HG03097 (cell line): ENCODE measurements around the gene FMNL1.

ENCODE experiments used
- ATAC-seq: cut with Tn5 transposase; IDR thresholded peaks from one replicate; pipeline ENCODE4 v1.9.1; 2021; ENCODE audit not compliant: unreplicated experiment, low FRiP score

Gene FMNL1

GRCh38 chr17:45222996-45223538, 1.4 kb downstream of the FMNL1 start:
- no peak for ATAC-seq

- ATAC-seq = no peak
These were observed 2.1 kb downstream of the FMNL1 start for GRCh38 chr17:45223539-45224528.

- no peak for ATAC-seq
These were observed 3.0 kb downstream of the FMNL1 start for GRCh38 chr17:45224671-45225050.

GRCh38 chr17:45225051-45225700, 3.5 kb downstream of the FMNL1 start:
- ATAC-seq = no peak

- peak; percentile 45 for ATAC-seq
These were observed 4.4 kb downstream of the FMNL1 start for GRCh38 chr17:45225964-45226530.

GRCh38 chr17:45226576-45226975, 4.9 kb downstream of the FMNL1 start:
- ATAC-seq = no peak

- ATAC-seq = no peak
These were observed 5.6 kb downstream of the FMNL1 start for GRCh38 chr17:45227101-45227925.

- ATAC-seq = no peak
These were observed 6.5 kb downstream of the FMNL1 start for GRCh38 chr17:45227926-45228762.

- ATAC-seq = peak; percentile 24
These were observed 7.3 kb downstream of the FMNL1 start for GRCh38 chr17:45228763-45229539.

GRCh38 chr17:45229681-45230409, 8.2 kb downstream of the FMNL1 start:
- no peak for ATAC-seq

GRCh38 chr17:45230410-45230786, 8.7 kb downstream of the FMNL1 start:
- ATAC-seq = no peak

GRCh38 chr17:45230787-45231480, 9.2 kb downstream of the FMNL1 start:
- no peak for ATAC-seq

- no peak for ATAC-seq
These were observed 9.9 kb downstream of the FMNL1 start for GRCh38 chr17:45231481-45232116.

- ATAC-seq = no peak
These were observed 11.1 kb downstream of the FMNL1 start for GRCh38 chr17:45232514-45233422.

- ATAC-seq = no peak
These were observed 11.8 kb downstream of the FMNL1 start for GRCh38 chr17:45233423-45233924.
